ENCODE measurements around the gene TPST1. TPM values are rescaled to one million over a fixed set of nuclear protein-coding genes. Genes with fewer than 3 reads are reported as not detected.
"Not testable (repeated sequence)": the region's sequence is repeated elsewhere in the genome, so short reads cannot be mapped to it uniquely, and the experiment has no call there.

The TPST1 gene
- total RNA-seq, 1 donor from 2014 or later, result 36.5 TPM

DNA sequence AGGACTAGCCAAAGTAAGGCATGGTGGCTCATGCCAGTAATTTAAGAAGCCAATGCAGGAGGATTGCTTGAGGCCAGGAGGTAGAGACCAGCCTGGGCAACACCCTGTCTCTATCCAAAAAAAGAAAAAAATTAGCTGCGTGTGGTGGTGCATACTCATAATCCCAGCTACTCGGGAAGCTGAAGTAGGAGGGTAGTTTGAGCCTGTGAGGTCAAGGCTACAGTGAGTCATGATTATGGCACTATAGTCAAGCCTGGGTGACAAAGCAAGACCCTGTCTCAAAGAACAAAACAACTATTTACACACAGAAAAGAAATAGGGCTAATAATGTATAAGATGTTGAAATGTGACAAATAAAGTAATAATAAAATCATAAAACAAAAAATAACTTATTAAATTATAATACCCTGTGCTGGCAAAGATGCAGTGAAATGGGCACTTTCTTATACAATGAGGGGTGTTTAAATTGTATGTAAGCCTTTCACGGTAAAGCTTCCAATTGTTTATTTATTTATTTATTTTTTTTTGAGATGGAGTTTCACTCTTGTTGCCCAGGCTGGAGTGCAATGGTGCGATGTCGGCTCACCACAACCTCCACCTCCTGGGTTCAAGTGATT is 175.2 kb downstream of the TPST1 start:
- Mint-ChIP-seq H3K27ac (ENCODE audit: unreplicated experiment) (peak overlapping the region; percentile 41), H3K4me1 (ENCODE audit: low read depth, unreplicated experiment) (peaks cover 8% of the 10 kb centered on the region), H3K9me3 (ENCODE audit: unreplicated experiment) (no peaks in the 10 kb centered on the region), H3K4me3 (ENCODE audit: unreplicated experiment) (no peak overlapping the region), H3K27me3 (ENCODE audit: low read depth, unreplicated experiment) (no peaks in the 10 kb centered on the region), H3K36me3 (ENCODE audit: low read depth, unreplicated experiment) (peaks cover 30% of the 10 kb centered on the region)
- TF ChIP-seq EZH2 (IDR thresholded peaks at IDR 0.05; ENCODE audit: insufficient read depth, low read length), result no peak
- TF ChIP-seq, protein P1, sequence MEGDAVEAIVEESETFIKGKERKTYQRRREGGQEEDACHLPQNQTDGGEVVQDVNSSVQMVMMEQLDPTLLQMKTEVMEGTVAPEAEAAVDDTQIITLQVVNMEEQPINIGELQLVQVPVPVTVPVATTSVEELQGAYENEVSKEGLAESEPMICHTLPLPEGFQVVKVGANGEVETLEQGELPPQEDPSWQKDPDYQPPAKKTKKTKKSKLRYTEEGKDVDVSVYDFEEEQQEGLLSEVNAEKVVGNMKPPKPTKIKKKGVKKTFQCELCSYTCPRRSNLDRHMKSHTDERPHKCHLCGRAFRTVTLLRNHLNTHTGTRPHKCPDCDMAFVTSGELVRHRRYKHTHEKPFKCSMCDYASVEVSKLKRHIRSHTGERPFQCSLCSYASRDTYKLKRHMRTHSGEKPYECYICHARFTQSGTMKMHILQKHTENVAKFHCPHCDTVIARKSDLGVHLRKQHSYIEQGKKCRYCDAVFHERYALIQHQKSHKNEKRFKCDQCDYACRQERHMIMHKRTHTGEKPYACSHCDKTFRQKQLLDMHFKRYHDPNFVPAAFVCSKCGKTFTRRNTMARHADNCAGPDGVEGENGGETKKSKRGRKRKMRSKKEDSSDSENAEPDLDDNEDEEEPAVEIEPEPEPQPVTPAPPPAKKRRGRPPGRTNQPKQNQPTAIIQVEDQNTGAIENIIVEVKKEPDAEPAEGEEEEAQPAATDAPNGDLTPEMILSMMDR (IDR thresholded peaks at IDR 0.05; ENCODE audit: insufficient read depth, low read depth, low read length), result no peak
- Histone ChIP-seq H3K79me2 (ENCODE audit: insufficient read depth, low read length) (no peaks in the 10 kb centered on the region), H3K9me3 (ENCODE audit: insufficient read depth, low read depth, low read length) (no peaks in the 10 kb centered on the region), H3K4me3 (ENCODE audit: insufficient read depth, low read depth, low read length) (no peak overlapping the region), H3K9ac (ENCODE audit: low read length) (no peak overlapping the region), H3K4me2 (ENCODE audit: low read length) (no peak overlapping the region), H2AFZ (ENCODE audit: low read depth, low read length) (no peak overlapping the region), H3K27ac (ENCODE audit: low read depth, low read length) (peak overlapping the region; percentile 45), H3K36me3 (ENCODE audit: insufficient read depth, low read length) (no peaks in the 10 kb centered on the region), H3K4me1 (ENCODE audit: insufficient read depth, low read length) (peaks cover 4% of the 10 kb centered on the region), H4K20me1 (ENCODE audit: insufficient read depth, low read length) (no peaks in the 10 kb centered on the region), H3K27me3 (ENCODE audit: insufficient read depth, low read length) (no peaks in the 10 kb centered on the region)
- DNase-seq (ENCODE audit: low read depth), result no peak
- no peak for FAIRE-seq

DNA sequence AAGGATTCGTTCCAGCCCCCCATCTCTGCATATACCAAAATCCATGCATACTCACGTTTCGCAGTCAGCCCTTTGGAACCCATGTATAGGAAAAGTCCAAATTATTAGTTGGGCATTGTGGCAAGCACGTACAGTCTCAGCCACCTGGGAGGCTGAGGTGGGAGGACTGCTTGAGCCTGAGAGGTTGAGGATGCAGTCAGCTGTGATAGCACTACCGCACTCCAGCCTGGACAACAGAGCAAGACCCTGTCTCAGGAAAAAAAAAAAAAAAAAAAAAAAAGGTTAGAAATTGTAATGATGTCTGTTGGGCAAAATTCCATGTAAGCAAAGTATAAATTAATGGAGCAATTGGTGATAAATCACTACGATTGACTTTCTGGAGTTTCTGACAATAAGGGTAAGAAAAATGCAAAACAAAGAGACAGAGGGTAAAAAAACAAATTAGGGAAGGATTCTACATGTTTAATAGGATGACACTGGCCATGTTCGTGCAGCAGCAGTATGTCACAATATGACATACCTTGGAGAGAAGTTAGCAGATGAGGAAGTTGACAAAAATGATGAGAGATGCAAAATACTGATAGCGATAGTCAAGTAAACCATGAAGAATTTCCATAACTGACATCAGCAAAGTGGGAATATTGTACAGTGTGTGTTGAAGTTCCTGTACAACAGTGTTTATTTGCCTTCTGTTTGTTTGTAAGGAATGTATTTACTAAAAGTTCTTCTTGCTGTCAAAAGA is 177.2 kb downstream of the TPST1 start:
- H3K9me3 Mint-ChIP-seq (ENCODE audit: unreplicated experiment); H3K27ac Mint-ChIP-seq (ENCODE audit: unreplicated experiment); H3K9me3 ChIP-seq (ENCODE audit: insufficient read depth, low read depth, low read length); H3K79me2 ChIP-seq (ENCODE audit: insufficient read depth, low read length); H3K4me3 ChIP-seq (ENCODE audit: insufficient read depth, low read depth, low read length); DNase-seq (ENCODE audit: low read depth); H3K36me3 ChIP-seq (ENCODE audit: insufficient read depth, low read length); H3K4me1 ChIP-seq (ENCODE audit: insufficient read depth, low read length); H2AFZ ChIP-seq (ENCODE audit: low read depth, low read length); H4K20me1 ChIP-seq (ENCODE audit: insufficient read depth, low read length); H3K4me2 ChIP-seq (ENCODE audit: low read length); H3K4me3 Mint-ChIP-seq (ENCODE audit: unreplicated experiment); FAIRE-seq; H3K27me3 Mint-ChIP-seq (ENCODE audit: low read depth, unreplicated experiment); H3K27ac ChIP-seq (ENCODE audit: low read depth, low read length); H3K9ac ChIP-seq (ENCODE audit: low read length); H3K4me1 Mint-ChIP-seq (ENCODE audit: low read depth, unreplicated experiment); H3K27me3 ChIP-seq (ENCODE audit: insufficient read depth, low read length): not testable (repeated sequence)
- H3K36me3 Mint-ChIP-seq (ENCODE audit: low read depth, unreplicated experiment), result peaks cover 29% of the 10 kb centered on the region

DNA sequence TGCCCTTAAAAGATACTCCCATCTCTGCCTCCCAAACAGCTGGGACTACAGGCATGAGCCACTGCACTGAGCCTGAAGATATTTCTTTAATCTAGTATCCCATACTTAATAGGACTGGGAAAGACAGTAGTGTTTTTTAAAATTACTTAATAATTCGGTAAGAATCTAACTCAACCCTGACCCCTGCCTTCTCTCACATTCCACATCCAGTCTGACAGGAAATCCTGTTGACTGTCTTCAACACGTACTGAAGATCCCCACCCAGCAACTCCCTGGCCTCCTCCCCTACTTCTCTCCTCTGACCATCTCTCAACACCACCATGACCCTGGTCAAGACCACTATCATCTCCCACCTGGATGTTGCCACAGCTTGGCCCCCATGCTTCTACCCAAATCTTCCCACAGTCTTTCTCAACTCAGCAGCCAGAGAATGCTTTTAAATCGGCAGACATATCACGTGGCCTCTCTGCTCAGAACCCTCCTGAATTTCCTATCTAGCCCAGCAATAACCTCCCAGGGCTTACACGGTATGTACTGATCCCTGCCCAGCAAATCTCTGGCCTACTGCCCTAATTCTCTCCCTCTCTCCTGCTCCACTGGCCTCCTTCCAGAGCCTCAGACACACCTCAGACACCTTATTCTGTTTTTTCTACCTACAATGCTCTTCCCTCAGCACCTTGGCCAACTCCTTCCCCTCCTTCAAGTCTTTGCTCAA is 180.2 kb downstream of the TPST1 start:
- not testable (repeated sequence) for H3K36me3 ChIP-seq (ENCODE audit: insufficient read depth, low read length); H3K4me2 ChIP-seq (ENCODE audit: low read length); H4K20me1 ChIP-seq (ENCODE audit: insufficient read depth, low read length); H3K79me2 ChIP-seq (ENCODE audit: insufficient read depth, low read length); H3K4me1 Mint-ChIP-seq (ENCODE audit: low read depth, unreplicated experiment); H3K9ac ChIP-seq (ENCODE audit: low read length); H3K4me3 Mint-ChIP-seq (ENCODE audit: unreplicated experiment); H3K9me3 Mint-ChIP-seq (ENCODE audit: unreplicated experiment); H3K4me1 ChIP-seq (ENCODE audit: insufficient read depth, low read length); H3K27ac Mint-ChIP-seq (ENCODE audit: unreplicated experiment); H3K27me3 ChIP-seq (ENCODE audit: insufficient read depth, low read length); H3K4me3 ChIP-seq (ENCODE audit: insufficient read depth, low read depth, low read length); H2AFZ ChIP-seq (ENCODE audit: low read depth, low read length); FAIRE-seq; H3K27me3 Mint-ChIP-seq (ENCODE audit: low read depth, unreplicated experiment); H3K9me3 ChIP-seq (ENCODE audit: insufficient read depth, low read depth, low read length); DNase-seq (ENCODE audit: low read depth); H3K27ac ChIP-seq (ENCODE audit: low read depth, low read length)
- peaks cover 16% of the 10 kb centered on the region for H3K36me3 Mint-ChIP-seq (ENCODE audit: low read depth, unreplicated experiment)

DNA sequence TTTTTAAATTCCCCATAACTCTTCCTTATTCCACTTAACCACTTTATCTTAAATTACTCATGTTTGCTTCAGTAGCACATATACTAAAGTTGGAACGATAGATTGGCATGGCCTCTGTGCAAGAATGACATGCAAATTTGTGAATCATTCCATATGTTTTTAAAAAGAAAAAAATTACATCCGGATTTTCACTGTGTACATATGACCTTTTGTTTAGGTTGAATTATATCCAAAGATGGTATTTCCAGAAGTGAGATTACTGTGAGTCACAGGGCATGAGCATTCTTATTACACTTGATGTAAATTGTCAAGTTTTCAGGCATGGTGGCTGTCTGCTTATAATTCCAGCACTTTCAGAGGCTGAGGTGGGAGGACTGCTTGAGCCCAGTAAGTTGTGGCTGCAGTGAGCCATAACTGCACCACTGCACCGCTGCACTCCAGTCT is 190.0 kb downstream of the TPST1 start:
- not testable (repeated sequence) for H3K27me3 Mint-ChIP-seq (ENCODE audit: low read depth, unreplicated experiment); H3K4me3 ChIP-seq (ENCODE audit: insufficient read depth, low read depth, low read length); H3K4me1 Mint-ChIP-seq (ENCODE audit: low read depth, unreplicated experiment); H4K20me1 ChIP-seq (ENCODE audit: insufficient read depth, low read length); H3K27ac Mint-ChIP-seq (ENCODE audit: unreplicated experiment); H3K4me2 ChIP-seq (ENCODE audit: low read length); H3K9ac ChIP-seq (ENCODE audit: low read length); H3K36me3 ChIP-seq (ENCODE audit: insufficient read depth, low read length); H3K79me2 ChIP-seq (ENCODE audit: insufficient read depth, low read length); H3K27me3 ChIP-seq (ENCODE audit: insufficient read depth, low read length); H3K4me3 Mint-ChIP-seq (ENCODE audit: unreplicated experiment); H3K9me3 Mint-ChIP-seq (ENCODE audit: unreplicated experiment); H2AFZ ChIP-seq (ENCODE audit: low read depth, low read length); H3K9me3 ChIP-seq (ENCODE audit: insufficient read depth, low read depth, low read length)
- peak overlapping the region; percentile 3 for H3K27ac ChIP-seq (ENCODE audit: low read depth, low read length)
- peaks cover 17% of the 10 kb centered on the region for H3K36me3 Mint-ChIP-seq (ENCODE audit: low read depth, unreplicated experiment)
- DNase-seq (ENCODE audit: low read depth) (peak; percentile 58), FAIRE-seq (peak; percentile 66)
- H3K4me1 ChIP-seq (ENCODE audit: insufficient read depth, low read length), result peaks cover 11% of the 10 kb centered on the region

DNA sequence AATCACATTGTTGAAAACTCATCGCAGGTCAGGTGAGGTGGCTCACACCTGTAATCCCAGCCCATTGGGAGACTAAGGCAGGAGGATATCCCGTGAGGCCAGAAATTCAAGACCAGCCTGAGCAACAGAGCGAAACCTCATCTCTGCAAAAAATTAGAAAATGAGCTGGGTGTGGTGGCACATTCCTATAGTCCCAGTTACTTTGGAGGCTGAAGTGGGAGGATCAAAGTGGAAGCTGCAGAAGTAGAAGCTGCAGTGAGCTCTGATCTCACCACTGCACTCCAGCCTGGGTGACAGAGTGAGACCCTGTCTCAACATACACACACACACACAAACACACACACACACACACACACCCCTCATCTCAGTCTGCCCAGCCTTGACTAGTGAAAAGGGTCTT is 190.9 kb downstream of the TPST1 start:
- H3K79me2 ChIP-seq (ENCODE audit: insufficient read depth, low read length); H3K27ac Mint-ChIP-seq (ENCODE audit: unreplicated experiment); H3K27me3 Mint-ChIP-seq (ENCODE audit: low read depth, unreplicated experiment); H3K36me3 ChIP-seq (ENCODE audit: insufficient read depth, low read length); H3K4me1 Mint-ChIP-seq (ENCODE audit: low read depth, unreplicated experiment); FAIRE-seq; H3K9me3 Mint-ChIP-seq (ENCODE audit: unreplicated experiment); H3K27me3 ChIP-seq (ENCODE audit: insufficient read depth, low read length); H4K20me1 ChIP-seq (ENCODE audit: insufficient read depth, low read length); H3K9ac ChIP-seq (ENCODE audit: low read length); H2AFZ ChIP-seq (ENCODE audit: low read depth, low read length); H3K4me3 Mint-ChIP-seq (ENCODE audit: unreplicated experiment); H3K4me3 ChIP-seq (ENCODE audit: insufficient read depth, low read depth, low read length); DNase-seq (ENCODE audit: low read depth); H3K27ac ChIP-seq (ENCODE audit: low read depth, low read length); H3K9me3 ChIP-seq (ENCODE audit: insufficient read depth, low read depth, low read length): not testable (repeated sequence)
- peaks cover 16% of the 10 kb centered on the region for H3K36me3 Mint-ChIP-seq (ENCODE audit: low read depth, unreplicated experiment)
- Histone ChIP-seq H3K4me2 (ENCODE audit: low read length) (peak overlapping the region; percentile 8), H3K4me1 (ENCODE audit: insufficient read depth, low read length) (peaks cover 11% of the 10 kb centered on the region)

All from astrocyte (in vitro differentiated cells and primary cell).